WERI-Rb-1 (cell line): ENCODE measurements around the gene TOGARAM2.

ENCODE experiments used
- DNase-seq: peaks from one replicate; pipeline ENCODE4 v3.0.0-alpha.2; 2020
- H3K27ac ChIP-seq: fragments of 250-450 bp; sonication (Bioruptor Pico); 2 replicates; pipeline ENCODE4 v1.5.1; 2020; ENCODE audit warnings: mild to moderate bottlenecking, moderate library complexity
- H3K27me3 ChIP-seq: fragments of 250-450 bp; sonication (Bioruptor Pico); 2 replicates; pipeline ENCODE4 v1.5.1; 2021; ENCODE audit warnings: mild to moderate bottlenecking, low read depth, moderate library complexity; ENCODE audit not compliant: insufficient read depth, severe bottlenecking
- H3K36me3 ChIP-seq: fragments of 250-450 bp; sonication (Bioruptor Pico); 2 replicates; pipeline ENCODE4 v1.5.1; 2020; ENCODE audit warnings: mild to moderate bottlenecking, moderate library complexity
- H3K4me3 ChIP-seq: 2 replicates; pipeline ENCODE4 v1.5.1; 2011; ENCODE audit warnings: low read depth, mild to moderate bottlenecking, control low read depth, low read length
- H3K9me3 ChIP-seq: fragments of 250-450 bp; sonication (Bioruptor Pico); 2 replicates; pipeline ENCODE4 v1.5.1; 2021; ENCODE audit warnings: mild to moderate bottlenecking, moderate library complexity; ENCODE audit not compliant: severe bottlenecking
- CTCF ChIP-seq: IDR thresholded peaks from 2 replicates; pipeline ENCODE4 v1.5.1; 2011; ENCODE audit warnings: low read depth, mild to moderate bottlenecking, control low read depth, inconsistent platforms, low read length

Gene TOGARAM2

DNA sequence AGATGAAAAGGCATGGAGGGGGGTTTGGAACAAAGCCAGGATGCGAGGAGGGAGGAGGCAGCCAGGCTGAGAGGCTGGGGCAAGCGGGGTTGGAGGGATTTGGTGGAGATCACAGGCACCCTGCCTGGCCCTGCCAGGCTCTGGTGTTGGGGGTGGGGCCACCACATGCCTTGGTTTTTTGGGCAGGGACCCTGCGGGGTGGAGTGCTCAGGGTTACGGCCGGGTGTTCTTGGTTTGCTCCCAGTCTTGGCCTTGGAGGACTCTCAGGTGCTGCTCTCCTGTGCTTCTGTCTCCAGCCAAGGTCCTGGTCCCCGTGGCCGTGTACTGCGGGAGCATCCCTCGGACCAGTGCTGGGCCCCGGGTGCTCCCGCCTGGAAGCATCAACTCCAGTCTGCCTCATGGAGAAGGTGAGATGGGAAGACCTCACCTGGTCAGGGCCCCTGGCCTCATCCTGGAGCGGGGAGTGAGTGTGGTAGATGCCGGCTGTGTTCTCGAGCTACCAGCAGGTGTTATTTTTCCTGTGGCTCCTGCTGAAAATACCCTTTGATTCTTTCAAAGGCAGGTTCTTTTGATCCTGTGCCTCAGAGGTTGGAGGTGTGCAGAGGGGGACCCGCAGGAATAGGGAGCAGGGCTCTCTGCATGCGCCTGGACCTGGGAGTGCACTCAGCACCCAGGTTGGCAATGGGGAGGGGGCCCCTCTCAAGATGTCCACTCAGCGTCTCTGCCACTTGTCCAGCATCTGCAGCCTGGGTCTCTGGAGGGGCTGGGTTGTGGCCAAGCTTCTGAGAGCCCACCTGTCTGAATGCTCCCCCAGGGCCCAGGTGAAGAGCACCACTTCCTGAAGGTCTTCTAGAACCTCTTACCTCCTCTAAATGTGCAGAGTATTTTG lies 17.0 kb downstream of the TOGARAM2 start:
- no peaks in the 10 kb centered on the region for H3K36me3 ChIP-seq
- peaks cover 2% of the 10 kb centered on the region for H3K9me3 ChIP-seq
- H3K27me3 ChIP-seq, result no peaks in the 10 kb centered on the region
- no peak for TF ChIP-seq CTCF
- no peak overlapping the region for H3K27ac ChIP-seq
- no peak for DNase-seq
- no peak overlapping the region for H3K4me3 ChIP-seq

DNA sequence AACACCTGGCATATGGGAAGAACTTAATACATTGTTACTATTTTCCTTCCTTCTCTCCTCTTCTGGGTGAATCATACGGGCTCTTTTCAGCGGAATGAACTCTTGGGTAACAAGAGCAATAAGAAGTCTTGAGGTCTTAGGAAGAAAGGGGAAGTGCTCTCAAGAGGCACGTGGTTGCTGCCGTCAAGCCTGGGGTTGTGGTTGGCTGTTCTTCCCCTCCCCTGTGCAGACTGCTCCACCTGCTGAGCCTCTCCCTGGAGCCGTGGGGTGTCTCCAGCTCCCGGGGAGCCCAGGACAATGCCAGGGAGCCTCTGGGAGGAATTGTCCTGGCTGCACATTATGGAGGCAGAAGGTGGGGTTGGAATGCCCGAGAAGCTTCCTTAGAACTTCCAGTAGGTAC lies 19.4 kb downstream of the TOGARAM2 start:
- H3K4me3 ChIP-seq, result no peak overlapping the region
- no peak overlapping the region for H3K27ac ChIP-seq
- H3K9me3 ChIP-seq, result peaks cover 2% of the 10 kb centered on the region
- no peaks in the 10 kb centered on the region for H3K36me3 ChIP-seq
- no peak for DNase-seq
- H3K27me3 ChIP-seq, result no peaks in the 10 kb centered on the region
- TF ChIP-seq CTCF, result no peak

DNA sequence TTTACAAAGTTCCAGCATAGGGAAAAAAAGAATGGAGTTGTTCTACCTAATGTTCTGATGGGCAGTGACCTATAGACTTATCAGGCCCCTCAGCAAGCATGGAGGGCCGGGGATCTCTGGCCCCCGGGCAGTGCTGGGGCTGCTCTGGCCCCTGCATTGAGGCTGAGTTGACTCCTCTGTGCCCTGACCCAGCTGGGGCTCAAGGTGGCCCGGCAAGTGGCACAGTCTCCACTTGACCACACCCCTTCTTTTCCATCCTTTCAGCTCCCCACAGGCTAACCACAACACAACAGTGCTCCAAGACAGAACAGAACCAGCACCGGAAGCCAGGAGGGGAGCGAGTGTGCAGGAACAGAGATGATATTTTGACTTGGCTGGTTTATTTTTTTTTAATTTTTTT lies 19.9 kb downstream of the TOGARAM2 start:
- H3K27me3 ChIP-seq, result no peaks in the 10 kb centered on the region
- no peak for TF ChIP-seq CTCF
- H3K36me3 ChIP-seq, result no peaks in the 10 kb centered on the region
- H3K27ac ChIP-seq, result no peak overlapping the region
- H3K9me3 ChIP-seq, result peaks cover 2% of the 10 kb centered on the region
- no peak for DNase-seq
- H3K4me3 ChIP-seq, result no peak overlapping the region

DNA sequence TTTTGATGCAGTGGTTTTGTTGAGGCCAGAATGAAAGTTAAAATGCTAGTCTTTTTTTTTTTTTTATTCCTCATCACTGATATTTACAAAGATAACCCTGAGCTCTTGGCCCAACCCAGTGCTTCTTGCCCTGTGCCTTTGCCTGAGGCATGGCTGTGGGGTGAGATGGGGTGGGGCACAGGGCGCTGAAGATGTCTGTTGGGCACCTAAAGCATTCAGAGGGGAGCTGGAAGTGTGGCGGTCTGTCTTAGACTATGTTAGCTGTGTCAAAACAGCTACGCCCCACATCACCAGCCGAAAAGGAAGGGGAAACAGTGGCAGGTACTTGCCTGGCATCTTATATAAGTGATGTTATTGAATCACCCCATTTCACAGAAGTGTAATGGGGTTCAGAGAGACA lies 20.7 kb downstream of the TOGARAM2 start:
- no peak for DNase-seq
- Histone ChIP-seq H3K4me3 (no peak overlapping the region), H3K36me3 (no peaks in the 10 kb centered on the region), H3K9me3 (peaks cover 2% of the 10 kb centered on the region), H3K27ac (no peak overlapping the region), H3K27me3 (no peaks in the 10 kb centered on the region)
- no peak for TF ChIP-seq CTCF

- DNase-seq, result no peak
- Histone ChIP-seq H3K27ac (no peak overlapping the region), H3K9me3 (no peaks in the 10 kb centered on the region), H3K4me3 (no peak overlapping the region), H3K27me3 (no peaks in the 10 kb centered on the region), H3K36me3 (no peaks in the 10 kb centered on the region)
- no peak for TF ChIP-seq CTCF
Observed at GRCh38 chr2:29004755-29005154, 23.7 kb downstream of the TOGARAM2 start.

- no peaks in the 10 kb centered on the region for H3K36me3 ChIP-seq
- TF ChIP-seq CTCF, result no peak
Observed at GRCh38 chr2:29005331-29005730, 24.2 kb downstream of the TOGARAM2 start.

More at GRCh38 chr2:29005331-29005730, 24.2 kb downstream of the TOGARAM2 start:
- Histone ChIP-seq H3K27me3 (no peaks in the 10 kb centered on the region), H3K9me3 (no peaks in the 10 kb centered on the region), H3K27ac (no peak overlapping the region), H3K4me3 (no peak overlapping the region)
- DNase-seq, result no peak
